NCI-H187 (cell line): Measurements from ENCODE around the gene CREB3L1.

ENCODE experiments used
- DNase-seq, 2 experiments: peaks; one replicate each; lab custom pipeline; 2025; lab: John Stamatoyannopoulos, UW

The CREB3L1 gene

GRCh38 chr11:46345131-46345597 lies 67.7 kb downstream of the CREB3L1 start:
- DNase-seq: peak in 1 of 2 experiments; percentile 70

- no peak for DNase-seq
Measured at GRCh38 chr11:46345881-46346484, 68.5 kb downstream of the CREB3L1 start.

DNA sequence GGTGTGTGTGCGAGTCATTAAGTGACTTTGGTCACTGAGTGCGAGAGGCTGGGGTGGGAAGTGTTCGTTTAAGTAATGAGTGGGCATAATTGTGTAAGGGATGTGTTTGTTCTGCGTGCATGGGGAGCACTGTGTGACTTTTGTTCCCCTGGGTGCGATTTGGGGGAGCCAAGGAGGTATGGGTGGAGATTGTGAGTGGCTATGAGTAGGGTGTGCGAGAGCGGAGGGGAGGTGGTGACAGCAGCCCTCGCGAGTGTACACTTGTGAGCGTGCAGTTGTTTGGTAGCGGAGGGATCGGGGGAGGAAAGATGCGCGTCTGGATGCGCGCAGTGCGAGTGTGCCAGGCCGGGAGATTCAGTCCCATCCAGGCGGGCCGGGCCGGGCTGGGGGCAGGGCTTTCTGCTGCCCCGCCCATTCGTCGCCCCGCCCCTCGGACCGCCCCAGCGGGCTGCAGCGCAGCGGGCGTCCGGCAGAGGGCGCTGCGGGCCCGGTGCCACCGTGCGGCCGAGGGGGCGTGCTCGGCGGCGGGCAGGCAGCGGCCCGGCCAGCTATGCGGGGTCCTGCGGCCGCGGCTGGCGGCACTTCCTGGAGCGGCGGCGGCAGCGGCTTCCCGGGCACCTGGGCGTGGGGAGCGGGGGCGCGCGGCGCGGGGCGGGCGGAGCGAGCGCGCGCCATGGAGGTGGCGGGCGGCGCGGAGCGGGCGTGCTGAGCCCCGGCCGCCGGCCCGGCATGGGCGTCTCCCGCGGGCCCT lies 69.6 kb downstream of the CREB3L1 start, which contains the start of gene DGKZ:
Gene DGKZ (plus strand): TSS at position 578 of the 751 bp plus-strand sequence. CDS start 197 bp downstream, outside the sequence.
- DNase-seq: peak; percentile 76 to 79

- DNase-seq: no peak
Measured at GRCh38 chr11:46347637-46348311, 70.3 kb downstream of the CREB3L1 start.

DNA sequence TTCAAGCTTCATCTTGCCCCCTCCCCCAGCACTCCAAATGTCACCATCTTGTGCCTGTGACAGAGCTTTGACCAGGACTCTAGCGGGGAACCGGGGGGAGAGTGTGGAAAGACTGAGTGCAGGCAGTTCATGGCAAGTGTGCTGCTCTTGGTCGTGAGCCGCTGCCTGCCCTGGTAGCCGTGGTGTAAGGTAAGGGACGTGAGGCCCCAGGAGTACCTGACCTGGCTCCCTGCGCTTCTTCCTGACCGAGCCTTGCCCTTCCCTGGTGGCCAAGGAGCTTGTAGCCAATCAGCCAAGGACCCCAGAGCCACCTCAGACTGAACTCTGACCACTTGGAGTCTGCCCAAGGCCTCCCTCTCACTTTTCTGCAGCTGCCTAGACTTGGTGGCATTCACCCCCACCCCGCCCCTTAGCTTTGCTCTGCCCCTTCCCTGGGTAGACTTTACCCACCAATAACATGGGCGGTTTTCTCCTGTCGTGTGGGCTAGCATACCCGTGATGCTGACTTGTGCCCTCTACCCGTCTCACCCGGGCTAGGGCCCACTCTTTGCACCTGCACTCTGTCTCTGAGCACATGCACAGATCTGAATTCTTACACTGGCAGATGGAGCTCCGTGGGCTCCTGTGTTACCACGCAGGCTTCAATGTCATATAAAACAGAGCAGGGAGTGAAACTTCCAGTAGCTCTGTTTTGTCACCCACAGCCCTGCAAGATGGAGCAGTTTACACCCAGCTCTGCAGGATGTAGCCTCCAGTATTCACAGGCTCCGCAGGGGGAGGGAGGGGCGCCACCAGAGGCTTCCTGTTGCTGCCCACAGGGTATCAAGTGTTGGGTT lies 71.3 kb downstream of the CREB3L1 start:
- no peak for DNase-seq

GRCh38 chr11:46350695-46351094 lies 73.2 kb downstream of the CREB3L1 start:
- DNase-seq: no peak

GRCh38 chr11:46351148-46351547 lies 73.7 kb downstream of the CREB3L1 start:
- no peak for DNase-seq

DNA sequence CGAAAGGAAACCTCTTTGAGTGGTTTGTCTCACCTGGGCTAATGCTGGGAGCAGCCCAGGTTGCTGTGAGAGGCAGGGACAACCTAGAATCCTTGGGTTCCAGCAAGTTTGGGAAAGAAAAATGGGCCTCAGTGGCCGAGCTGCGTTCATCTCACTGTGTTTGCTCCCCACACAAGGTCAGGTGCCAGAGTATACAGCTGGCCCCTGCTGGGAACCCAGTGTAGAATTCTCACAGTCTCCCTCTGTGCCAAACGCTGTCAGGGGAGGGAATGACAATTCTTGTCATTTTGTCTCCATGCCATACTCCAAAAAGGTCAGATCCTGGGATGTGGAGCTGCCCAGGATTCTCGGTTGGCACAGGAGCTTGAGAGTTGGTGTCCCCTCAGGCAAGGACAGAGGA lies 74.1 kb downstream of the CREB3L1 start:
- no peak for DNase-seq

- no peak for DNase-seq
Measured at GRCh38 chr11:46352063-46352841, 74.8 kb downstream of the CREB3L1 start.

- DNase-seq: no peak
Measured at GRCh38 chr11:46353698-46354097, 76.2 kb downstream of the CREB3L1 start.

- DNase-seq: no peak
Measured at GRCh38 chr11:46356924-46357482, 79.5 kb downstream of the CREB3L1 start.

DNA sequence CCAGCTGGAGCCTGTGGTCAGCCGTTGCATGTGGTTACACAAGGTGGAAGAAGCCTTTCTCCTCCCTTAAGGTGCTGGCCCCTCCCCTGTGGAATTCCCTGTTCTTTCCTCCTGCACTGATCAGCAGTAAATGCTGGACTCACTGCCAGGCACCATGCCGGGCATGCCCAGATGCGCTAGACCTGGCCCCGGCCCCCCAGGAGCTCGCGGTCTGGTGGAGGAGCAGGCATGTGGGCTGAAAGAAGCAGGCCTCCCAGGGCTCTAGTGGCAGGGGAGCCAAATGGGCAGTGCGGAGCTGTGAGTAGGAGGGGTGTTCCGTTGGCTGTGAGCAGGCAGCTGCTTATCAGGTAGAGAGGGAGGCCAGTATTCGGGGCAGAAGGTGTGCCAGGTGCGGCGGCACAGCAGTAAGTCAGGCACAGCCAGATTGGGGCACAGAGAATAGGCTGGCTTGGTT lies 80.0 kb downstream of the CREB3L1 start:
- DNase-seq: no peak

DNA sequence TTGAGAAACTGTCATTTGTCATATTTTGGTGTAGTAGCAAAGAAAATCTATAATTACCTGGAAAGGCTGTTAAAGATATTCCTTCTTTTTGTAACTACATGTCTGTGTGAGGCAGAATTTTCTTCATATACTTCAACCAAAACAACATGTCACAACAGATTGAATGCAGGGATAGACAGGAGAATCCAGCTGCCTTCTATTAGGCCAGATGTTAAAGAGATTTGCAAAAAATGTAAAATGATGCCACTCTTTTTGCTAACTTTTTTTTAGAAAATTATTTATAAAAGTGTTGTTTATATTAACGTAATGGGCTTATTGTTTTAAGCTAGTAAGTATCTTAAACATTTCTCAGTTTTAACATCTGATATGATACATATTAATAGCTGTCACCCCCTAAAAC lies 82.5 kb downstream of the CREB3L1 start:
- no peak for DNase-seq

DNA sequence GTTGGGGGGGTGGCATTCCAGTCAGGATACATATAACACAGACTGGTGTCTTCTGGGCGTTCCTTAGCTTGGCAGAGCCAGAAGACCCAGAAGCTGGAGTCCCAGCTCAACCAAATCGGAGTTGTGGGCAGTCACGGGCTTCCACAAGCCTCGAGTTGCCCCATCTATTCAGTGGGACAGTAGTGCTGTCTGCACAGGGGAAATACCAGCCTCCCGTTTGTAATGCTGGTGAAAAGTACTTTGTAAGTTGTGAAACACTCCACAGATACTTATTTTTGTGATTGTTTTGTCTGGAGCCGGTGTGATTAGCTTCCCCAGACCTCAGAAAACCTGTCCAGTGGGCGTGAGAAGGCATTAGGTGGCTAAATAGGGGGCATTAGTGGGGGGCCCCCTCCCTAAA lies 83.4 kb downstream of the CREB3L1 start:
- DNase-seq: no peak

GRCh38 chr11:46361283-46362155 lies 84.1 kb downstream of the CREB3L1 start:
- DNase-seq: no peak

- DNase-seq: no peak
Measured at GRCh38 chr11:46362156-46363030, 84.9 kb downstream of the CREB3L1 start.

GRCh38 chr11:46363031-46363407 lies 85.6 kb downstream of the CREB3L1 start:
- DNase-seq: no peak

- no peak for DNase-seq
Measured at GRCh38 chr11:46363455-46364005, 86.1 kb downstream of the CREB3L1 start.
